HG03460 (cell line): ENCODE results near the gene SLBP.

Experiments used
- ATAC-seq: cut with Tn5 transposase; IDR thresholded peaks from one replicate; pipeline ENCODE4 v1.9.1; 2021; ENCODE audit not compliant: unreplicated experiment

The SLBP gene

GRCh38 chr4:1727117-1728031 lies 15.3 kb upstream of the SLBP start:
- no peak for ATAC-seq

DNA sequence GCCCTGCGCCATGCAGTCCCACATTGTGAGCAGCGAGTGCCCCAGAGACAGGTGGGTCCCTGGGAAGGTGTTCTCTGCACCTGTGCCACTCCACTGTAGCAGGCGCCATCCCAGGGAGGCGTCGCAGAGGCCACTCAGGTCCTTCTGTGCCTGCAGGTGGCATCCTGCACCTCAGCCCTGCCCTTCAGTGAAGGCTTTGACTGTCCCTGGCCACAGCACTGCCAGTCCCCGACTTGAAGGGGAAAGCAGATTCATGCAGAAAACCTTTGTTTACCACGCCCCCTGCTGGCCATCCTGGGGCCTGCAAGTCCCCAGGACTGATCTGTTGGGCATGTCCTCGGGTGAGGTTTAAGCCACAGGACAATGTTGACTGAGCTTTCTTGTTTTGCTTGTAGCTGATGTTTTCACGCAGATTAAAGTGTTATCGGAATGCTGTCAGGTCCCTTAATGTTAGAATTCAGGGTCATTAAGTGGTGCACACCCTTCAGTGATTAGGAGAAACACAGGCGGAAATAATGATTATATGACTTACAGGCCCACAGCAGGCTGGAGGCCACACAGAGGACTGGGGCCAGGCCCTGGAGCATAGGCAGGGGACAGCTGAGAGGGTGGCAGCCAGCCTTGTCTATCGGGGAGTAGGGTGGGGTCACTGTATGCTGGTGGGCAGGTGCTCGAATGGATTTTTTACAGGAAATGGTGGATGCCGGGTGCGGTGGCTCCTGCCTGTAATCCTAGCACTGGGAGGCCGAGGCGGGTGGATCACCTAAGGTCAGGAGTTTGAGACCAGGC lies 14.2 kb upstream of the SLBP start:
- ATAC-seq: no peak

GRCh38 chr4:1725521-1725920 lies 13.4 kb upstream of the SLBP start:
- no peak for ATAC-seq

GRCh38 chr4:1723131-1723801 lies 11.1 kb upstream of the SLBP start:
- ATAC-seq: no peak

DNA sequence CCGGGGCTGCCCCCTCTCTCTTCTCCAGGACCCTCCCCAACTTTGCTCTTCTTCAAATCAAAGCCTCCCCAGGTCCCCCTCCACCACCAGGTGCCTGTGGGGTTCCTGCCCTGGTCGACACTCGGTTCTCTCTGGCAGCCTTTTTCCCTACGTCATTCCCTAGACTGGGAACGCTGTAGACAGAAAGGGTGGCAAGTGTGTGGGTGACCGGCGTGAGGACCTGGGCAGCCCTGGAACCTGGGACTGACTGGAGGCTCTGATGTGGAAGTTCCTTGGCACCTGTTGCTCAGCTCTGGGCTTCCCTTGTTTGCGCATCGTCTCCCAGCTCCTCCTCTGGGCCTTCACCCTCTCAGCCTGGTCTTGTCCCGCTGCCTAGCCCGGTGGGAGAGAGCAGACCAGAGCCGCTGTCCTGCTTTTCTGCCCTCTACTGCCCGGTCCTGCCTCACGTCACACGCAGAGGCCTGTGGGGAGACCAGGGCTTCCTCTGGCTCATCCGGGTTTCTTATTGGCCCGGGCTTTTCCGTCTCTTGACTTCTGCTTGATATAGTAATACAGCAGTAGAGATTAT lies 10.5 kb upstream of the SLBP start:
- ATAC-seq: no peak

GRCh38 chr4:1721666-1722550 lies 9.8 kb upstream of the SLBP start:
- ATAC-seq: no peak

GRCh38 chr4:1721003-1721665 lies 9.0 kb upstream of the SLBP start, which contains the start of the genes TACC3 and TMEM129:
Gene TACC3, plus strand, starts transcription at chr4:1721521. Its CDS starts 1,901 bp downstream, at chr4:1723422.
Gene TMEM129, minus strand, starts transcription at chr4:1721323. Its CDS starts 486 bp downstream, at chr4:1720837.
- peak; percentile 72 for ATAC-seq

DNA sequence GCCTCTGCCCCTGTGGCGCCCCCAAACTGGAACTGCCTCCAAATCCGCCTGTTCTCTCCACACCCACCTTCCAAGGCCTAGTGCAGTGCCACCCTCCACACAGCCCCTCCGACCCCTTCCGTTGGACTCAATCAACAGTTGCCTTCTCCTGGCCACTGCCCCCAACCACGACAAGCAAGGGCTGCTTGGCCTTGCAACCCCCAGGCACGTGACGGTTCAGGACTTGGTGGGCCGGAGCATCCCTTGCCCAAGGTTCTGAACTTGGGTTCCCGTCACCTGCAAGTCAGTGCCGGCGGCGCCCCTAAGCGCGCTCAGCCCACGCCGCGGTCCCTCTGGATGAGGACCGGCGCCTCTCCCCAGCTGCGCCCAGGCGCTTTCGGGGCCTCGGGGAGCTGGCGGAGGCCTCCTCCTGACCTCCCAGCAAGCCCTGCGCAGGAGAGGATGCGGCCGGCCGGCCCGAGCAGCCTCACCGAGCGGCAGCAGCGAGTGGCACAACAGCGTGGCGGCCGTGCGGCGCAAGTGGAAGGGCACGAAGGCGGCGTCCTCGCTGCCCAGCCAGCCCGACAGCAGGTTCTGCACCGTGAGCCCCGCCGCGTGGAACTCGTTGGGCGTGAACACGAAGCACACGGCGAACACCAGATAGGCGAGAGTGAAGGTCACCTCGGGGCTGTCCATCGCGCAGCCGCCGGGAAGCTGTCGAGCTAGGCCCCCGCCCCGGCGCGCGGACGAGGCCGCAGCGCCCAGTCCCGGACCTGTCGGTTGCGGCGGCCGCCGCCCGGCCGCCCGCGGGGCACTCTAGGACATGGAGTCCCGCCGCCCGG lies 8.3 kb upstream of the SLBP start:
- ATAC-seq: peak; percentile 17

DNA sequence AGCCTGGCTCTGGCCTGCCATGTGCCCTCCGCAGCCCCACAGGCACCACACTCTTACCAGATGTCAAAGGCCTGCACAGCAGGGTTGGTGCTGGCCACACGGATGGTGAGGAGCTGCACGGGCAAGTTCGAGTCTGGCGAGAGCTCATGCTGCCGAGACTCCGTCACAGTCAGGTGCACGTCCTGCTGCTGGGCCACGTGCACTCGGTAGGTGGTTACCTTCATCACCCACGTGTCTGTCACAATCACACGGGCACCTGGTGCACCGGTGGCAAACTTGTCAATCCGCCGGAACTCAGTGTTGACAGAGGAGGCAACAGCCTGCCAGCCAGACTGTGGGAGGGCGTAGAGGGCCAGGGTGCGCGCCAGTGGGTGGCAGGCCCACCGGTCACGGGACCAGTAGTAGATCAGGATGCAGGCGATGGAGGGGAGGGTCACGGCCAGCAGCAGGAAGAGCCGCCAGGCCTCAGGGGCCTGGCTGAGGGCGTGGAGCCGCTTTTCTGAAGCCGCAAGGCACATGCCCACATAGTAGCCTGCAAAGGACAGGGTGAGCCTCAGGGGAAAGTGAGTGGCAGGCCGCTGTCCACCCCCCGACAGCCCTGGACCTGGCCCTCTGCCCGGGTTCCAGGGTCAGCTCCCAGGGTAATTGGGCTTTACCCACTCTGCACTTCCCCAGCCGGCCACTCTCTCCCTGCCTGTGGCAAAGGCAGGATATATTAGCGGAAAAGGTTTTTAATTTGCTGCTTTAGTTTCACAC lies 6.2 kb upstream of the SLBP start:
- no peak for ATAC-seq

GRCh38 chr4:1717129-1718094 lies 5.3 kb upstream of the SLBP start:
- ATAC-seq: no peak

DNA sequence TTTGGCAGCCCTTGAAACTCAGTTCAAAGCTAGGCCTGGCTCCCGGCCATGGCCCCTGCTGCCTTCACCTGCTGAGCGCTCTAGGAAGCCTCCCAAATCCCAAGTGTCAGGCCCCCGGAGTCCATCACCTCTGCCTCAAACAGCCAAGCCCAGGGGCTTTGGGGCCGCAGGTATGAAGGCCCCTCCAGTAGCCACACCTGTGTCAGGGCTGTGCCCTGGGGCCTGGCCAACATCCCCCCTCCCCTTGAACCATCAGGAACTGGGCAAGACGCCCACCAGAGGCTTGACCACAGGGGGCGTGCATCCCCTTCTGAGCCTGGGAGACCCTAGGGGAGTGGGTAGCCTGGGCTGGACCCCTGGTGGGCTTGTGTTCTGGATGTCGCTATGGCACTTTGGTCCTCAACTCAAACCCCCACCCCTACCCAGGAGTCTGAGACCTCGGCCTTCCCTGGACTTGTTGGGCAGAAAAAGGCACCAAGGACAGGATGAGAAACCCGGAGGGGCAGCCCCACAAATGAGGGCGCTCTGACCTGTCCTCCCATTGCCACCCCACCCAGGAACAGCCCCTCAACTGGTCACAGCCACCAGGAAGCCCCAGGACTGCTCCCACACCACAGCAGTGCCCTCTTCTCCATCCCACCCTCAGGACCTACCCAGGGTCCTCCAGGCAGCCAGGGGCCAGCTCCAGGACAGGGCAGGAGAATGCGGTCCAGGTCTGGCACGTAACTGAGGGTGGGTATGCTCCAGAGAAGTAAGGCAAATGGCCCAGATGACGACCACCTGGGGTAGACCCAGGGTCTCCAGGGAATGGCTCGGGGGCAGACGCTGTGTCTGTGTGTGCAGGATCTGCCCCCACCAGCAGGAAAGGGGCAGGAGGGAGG lies 4.2 kb upstream of the SLBP start:
- no peak for ATAC-seq

GRCh38 chr4:1715002-1715758 lies 3.1 kb upstream of the SLBP start:
- ATAC-seq: no peak

- ATAC-seq: no peak
Measured at GRCh38 chr4:1714303-1715001, 2.3 kb upstream of the SLBP start.
